AG09319 (cell line): ENCODE results near the gene TAB2.

ENCODE experiments used
- DNase-seq: peaks from one replicate; pipeline ENCODE4 v3.0.0-alpha.2; 2010; ENCODE audit warnings: low read depth; ENCODE audit errors: extremely low read depth
- CTCF ChIP-seq: IDR thresholded peaks from 2 replicates; pipeline ENCODE4 v1.5.1; 2011; ENCODE audit warnings: low read depth, mild to moderate bottlenecking, inconsistent platforms, low read length, moderate library complexity

TAB2 gene

GRCh38 chr6:149366267-149366921 is 48.9 kb downstream of the TAB2 start:
- DNase-seq, result no peak
- TF ChIP-seq CTCF, result no peak

- TF ChIP-seq CTCF, result no peak
- no peak for DNase-seq
Measured at GRCh38 chr6:149368065-149368464, 50.6 kb downstream of the TAB2 start.

DNA sequence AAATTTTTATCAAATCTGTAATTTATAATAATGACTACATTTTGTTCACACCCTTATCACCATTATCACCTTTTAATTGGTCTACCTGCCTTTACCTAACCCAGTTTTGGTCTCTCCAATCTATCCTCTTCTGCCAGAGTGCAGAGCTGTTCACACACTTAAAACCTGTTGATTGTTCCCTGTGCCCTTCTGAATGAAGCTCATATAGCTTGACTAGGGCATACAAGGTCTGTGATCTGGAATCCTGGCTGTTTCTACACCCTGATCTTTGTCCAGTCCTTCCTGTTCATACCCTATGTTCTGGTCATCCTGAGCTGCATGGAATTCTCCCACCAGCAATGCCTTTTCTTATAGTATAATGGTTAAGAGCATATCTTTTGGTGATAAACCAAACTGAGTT is 53.6 kb downstream of the TAB2 start:
- no peak for DNase-seq
- no peak for TF ChIP-seq CTCF

DNA sequence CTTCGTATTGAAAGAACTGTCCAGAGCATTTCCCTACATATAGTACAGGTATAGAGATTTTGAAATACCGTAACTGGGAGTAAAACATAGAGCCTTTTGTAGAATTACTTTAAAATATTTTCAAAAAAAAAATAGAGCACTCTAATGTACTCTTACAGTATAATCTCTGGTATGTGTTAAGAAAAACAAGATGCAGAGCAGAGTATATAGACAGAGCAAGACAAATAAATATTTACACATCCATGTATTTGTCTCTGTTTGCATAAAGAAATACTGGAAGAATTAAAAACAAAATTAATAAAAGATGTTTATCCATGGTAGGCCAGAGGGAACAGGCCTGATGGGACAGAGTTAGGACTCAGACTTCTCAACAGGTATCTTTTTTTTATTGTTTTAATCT is 54.5 kb downstream of the TAB2 start:
- TF ChIP-seq CTCF, result no peak
- no peak for DNase-seq

- TF ChIP-seq CTCF, result no peak
- DNase-seq, result no peak
Measured at GRCh38 chr6:149373511-149373910, 56.0 kb downstream of the TAB2 start.

DNA sequence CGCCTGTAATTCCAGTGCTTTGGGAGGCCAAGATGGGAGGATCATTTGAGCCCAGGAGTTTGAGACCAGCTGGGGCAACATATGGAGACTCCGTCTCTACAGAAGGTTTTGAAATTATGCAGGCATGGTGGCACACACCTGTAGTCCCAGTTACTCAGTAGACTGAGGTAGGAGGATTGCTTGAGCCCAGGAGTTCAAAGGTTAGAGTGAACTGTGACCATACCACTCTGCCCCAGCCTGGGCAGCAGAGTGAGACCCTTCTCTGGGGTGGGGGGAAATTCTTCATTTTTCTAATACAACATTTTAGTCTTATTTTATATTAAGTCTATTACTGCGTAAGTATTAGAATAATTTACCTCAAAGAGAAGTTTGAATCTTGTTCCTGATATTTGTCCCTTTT is 62.5 kb downstream of the TAB2 start:
- no peak for TF ChIP-seq CTCF
- DNase-seq, result no peak

DNA sequence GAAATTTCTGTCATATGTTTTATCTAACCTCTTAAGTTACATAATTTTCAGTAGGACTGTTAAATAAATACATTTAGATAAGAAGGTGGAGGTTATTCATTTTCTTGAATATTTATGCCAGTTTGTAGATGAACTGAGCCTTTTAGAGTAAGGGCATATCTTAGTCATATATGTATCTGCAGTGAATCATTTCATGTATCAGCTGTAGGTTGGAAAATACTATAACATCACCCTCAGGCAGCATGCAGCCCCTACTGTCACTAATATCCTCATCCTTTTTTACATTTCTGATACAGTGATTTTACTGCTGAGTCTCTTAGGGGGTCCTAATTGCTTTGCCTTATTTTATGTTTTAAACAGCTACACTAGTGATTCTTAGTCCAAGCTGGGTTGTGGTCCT is 63.0 kb downstream of the TAB2 start:
- no peak for TF ChIP-seq CTCF
- DNase-seq, result no peak
